Measurements from ENCODE around the gene SNX11. TPM values are rescaled to one million over a fixed set of nuclear protein-coding genes. Genes with fewer than 3 reads are reported as not detected.

Gene SNX11
- total RNA-seq, 1 experiment from 2014 or later, result 26.8 TPM

DNA sequence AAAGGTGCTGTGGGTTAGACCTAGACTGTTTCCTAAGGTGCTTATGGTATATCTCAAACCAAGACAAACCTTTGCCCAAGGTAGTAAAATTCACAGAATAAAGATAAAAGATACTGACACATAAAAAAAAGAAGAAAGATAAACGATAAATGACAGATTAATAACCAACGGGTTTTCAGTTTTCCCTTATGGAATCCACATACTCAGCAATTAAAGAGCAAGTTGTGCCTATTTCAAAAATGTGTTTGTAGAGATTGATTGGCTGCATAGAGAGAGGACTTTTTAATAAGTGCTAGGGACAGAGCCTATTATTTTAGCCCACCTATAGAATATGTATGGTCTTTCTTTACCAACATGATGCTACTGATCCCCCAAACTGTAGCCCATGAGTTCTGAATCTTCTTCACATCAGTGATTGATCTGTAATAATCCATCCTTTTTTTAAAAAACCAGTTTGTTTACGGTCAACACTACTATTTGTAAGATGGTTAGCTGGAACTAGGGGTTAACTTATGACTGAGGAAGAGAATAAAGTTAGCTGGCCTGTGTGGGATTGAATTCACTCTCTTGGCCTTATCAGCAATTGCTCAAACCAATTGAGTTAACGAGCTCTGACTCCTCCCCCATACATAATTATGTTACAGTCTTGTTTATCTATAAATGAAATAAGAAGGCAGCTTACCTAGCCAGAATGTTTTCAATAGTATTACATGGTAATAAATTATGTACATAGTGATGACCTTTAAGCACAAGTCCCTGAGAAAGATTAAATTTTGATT, 53.8 kb downstream of the SNX11 start:
- no peaks in the 10 kb centered on the region for H3K27me3 ChIP-seq (ENCODE audit: insufficient read depth, low read length)
- no peak overlapping the region for H3K4me3 ChIP-seq (replicated peaks in 1 of 2; ENCODE audit: low read depth in 1 of 2, low read length in 2 of 2)
- no TSS peak for BruUV-seq (replicated peaks)
- ChIA-PET CTCF (interaction anchor here (0.7 kb wide), 1 partner anchor 12 kb away, joined by 3 read pairs; no protein-coding TSS in a partner anchor), RAD21 (ENCODE audit: low non-redundant PET in 1 of 2, low total read pairs in 2 of 2, uncharacterized antibody in 2 of 2, unreplicated experiment in 2 of 2) (no interaction called here), POLR2A (no interaction called here)
- H3K4me1 ChIP-seq (ENCODE audit: control insufficient read depth in 1 of 2, insufficient read depth in 2 of 2, low read length in 2 of 2), result no peaks in the 10 kb centered on the region
- TF ChIP-seq, protein P1, sequence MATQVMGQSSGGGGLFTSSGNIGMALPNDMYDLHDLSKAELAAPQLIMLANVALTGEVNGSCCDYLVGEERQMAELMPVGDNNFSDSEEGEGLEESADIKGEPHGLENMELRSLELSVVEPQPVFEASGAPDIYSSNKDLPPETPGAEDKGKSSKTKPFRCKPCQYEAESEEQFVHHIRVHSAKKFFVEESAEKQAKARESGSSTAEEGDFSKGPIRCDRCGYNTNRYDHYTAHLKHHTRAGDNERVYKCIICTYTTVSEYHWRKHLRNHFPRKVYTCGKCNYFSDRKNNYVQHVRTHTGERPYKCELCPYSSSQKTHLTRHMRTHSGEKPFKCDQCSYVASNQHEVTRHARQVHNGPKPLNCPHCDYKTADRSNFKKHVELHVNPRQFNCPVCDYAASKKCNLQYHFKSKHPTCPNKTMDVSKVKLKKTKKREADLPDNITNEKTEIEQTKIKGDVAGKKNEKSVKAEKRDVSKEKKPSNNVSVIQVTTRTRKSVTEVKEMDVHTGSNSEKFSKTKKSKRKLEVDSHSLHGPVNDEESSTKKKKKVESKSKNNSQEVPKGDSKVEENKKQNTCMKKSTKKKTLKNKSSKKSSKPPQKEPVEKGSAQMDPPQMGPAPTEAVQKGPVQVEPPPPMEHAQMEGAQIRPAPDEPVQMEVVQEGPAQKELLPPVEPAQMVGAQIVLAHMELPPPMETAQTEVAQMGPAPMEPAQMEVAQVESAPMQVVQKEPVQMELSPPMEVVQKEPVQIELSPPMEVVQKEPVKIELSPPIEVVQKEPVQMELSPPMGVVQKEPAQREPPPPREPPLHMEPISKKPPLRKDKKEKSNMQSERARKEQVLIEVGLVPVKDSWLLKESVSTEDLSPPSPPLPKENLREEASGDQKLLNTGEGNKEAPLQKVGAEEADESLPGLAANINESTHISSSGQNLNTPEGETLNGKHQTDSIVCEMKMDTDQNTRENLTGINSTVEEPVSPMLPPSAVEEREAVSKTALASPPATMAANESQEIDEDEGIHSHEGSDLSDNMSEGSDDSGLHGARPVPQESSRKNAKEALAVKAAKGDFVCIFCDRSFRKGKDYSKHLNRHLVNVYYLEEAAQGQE (IDR thresholded peaks at IDR 0.05; ENCODE audit: low read depth), result no peak
- TF ChIP-seq, protein P2, sequence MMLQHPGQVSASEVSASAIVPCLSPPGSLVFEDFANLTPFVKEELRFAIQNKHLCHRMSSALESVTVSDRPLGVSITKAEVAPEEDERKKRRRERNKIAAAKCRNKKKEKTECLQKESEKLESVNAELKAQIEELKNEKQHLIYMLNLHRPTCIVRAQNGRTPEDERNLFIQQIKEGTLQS (IDR thresholded peaks at IDR 0.05), result no peak
- TF ChIP-seq POLR2AphosphoS5 (IDR thresholded peaks at IDR 0.05; ENCODE audit: low read depth, low read length) (no peak), JUND (IDR thresholded peaks at IDR 0.05) (no peak), TCF7L2 (IDR thresholded peaks at IDR 0.05; ENCODE audit: borderline replicate concordance, extremely low read depth, insufficient read depth, insufficient read length) (no peak)
- no peak for DNase-seq (ENCODE audit: low read depth, low spot score)
- H3K9ac ChIP-seq (ENCODE audit: low read length), result no peak overlapping the region
- H2AFZ ChIP-seq (ENCODE audit: low read depth, low read length, poor library complexity, severe bottlenecking), result no peak overlapping the region
- H3K4me2 ChIP-seq (ENCODE audit: low read length), result no peak overlapping the region
- H3K9me2 ChIP-seq (ENCODE audit: insufficient read depth), result no peaks in the 10 kb centered on the region
- no peaks in the 10 kb centered on the region for H4K20me1 ChIP-seq (ENCODE audit: insufficient read depth)
- no peaks in the 10 kb centered on the region for H3K79me2 ChIP-seq (ENCODE audit: insufficient read depth, low read length)
- H3K9me3 ChIP-seq (ENCODE audit: control insufficient read depth in 1 of 2, insufficient read depth in 1 of 2, low read depth in 1 of 2, low read length in 2 of 2), result no peaks in the 10 kb centered on the region
- ATAC-seq, result no peak
- intact Hi-C loops (cut with micrococcal nuclease), result no loop called here
- H3K36me3 ChIP-seq (ENCODE audit: control insufficient read depth in 1 of 2, insufficient read depth in 2 of 2, low read length in 2 of 2), result no peaks in the 10 kb centered on the region
- no peak overlapping the region for H3K27ac ChIP-seq (ENCODE audit: low read depth, low read length)
